ENCODE measurements around the gene NAPG.

DNA sequence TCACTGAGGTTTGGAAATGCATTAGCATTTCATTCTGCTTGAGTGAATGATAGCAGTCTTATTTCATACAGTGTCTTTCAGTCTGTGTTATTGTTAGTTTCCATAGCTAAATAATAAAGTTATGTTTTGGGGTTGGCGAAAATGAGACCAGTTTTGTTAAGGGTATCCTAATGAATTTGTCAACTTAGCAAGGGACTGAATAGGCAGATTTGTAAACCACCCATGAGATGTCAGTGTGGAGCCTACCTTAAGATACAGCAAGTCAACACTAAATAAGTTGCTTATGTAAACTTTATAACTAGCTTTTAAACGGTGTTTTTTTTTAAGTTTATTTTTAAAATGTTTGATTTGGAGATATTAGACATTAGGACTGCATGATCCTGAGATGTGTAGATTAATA is 11.9 kb downstream of the NAPG start:
- TF ChIP-seq CC2D1A (IDR thresholded peaks at IDR 0.05) (no peak), C11orf30 (IDR thresholded peaks at IDR 0.05; ENCODE audit: low read depth) (no peak)
- TF ChIP-seq, protein P1, sequence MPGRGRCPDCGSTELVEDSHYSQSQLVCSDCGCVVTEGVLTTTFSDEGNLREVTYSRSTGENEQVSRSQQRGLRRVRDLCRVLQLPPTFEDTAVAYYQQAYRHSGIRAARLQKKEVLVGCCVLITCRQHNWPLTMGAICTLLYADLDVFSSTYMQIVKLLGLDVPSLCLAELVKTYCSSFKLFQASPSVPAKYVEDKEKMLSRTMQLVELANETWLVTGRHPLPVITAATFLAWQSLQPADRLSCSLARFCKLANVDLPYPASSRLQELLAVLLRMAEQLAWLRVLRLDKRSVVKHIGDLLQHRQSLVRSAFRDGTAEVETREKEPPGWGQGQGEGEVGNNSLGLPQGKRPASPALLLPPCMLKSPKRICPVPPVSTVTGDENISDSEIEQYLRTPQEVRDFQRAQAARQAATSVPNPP (IDR thresholded peaks at IDR 0.05; ENCODE audit: borderline replicate concordance, insufficient read depth, insufficient read length): no peak
